Tongue (tissue), 2 donors: Measurements from ENCODE around the gene ARHGAP32. TPM values are rescaled to one million over a fixed set of nuclear protein-coding genes. Genes with fewer than 3 reads are reported as not detected.

Experiments
- DNase-seq: peaks from one replicate; pipeline ENCODE4 v3.0.0-alpha.2; 2015
- total RNA-seq: library from RNA; depleted of rRNA; stranded (reverse); fragments of >200 nt; gene quantifications from one replicate; pipeline ENCODE4 v1.2.3, GENCODE V29; 2014

The ARHGAP32 gene
- total RNA-seq, 1 donor from 2014 or later = 29.1 TPM

DNA sequence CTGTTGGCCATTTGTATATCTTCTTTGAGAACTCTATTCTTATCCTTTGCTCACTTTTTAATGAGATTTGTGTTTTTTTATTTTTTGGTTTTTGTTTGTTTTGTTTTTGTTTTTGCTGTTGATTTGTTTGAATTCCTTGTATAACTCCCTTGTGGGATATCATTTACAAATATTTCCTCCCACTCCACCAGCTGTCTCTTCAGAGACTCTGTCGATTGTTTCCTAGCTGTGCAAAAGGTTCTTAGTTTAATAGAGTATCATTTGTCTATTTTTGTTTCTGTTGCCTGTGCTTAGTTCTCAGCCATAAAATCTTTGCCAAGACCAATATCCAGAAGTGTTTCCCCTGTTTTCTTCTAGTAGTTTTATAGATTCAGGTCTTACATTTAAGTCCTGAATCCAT lies 82.4 kb downstream of the ARHGAP32 start:
- no peak for DNase-seq

DNA sequence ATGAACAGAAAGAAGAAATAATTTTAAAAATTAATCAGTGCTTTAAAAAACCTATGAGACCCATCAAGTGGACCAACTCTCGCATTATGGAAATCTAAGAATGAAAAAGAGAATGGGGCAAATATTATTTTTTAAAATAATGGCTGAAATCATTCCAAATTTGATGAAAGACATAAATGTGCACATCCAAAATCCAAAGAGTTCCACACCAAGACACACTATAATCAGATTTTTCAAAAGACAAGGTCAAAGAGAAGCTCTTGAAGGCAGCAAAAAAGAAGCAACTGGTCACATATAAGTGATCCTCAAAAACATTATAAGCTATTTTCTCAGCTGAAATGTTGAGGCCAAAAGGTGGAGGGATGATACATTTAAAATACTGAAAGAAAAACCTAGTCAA lies 85.3 kb downstream of the ARHGAP32 start:
- no peak for DNase-seq

- no peak for DNase-seq
Measured at GRCh38 chr11:129102756-129103155, 89.4 kb downstream of the ARHGAP32 start.

DNA sequence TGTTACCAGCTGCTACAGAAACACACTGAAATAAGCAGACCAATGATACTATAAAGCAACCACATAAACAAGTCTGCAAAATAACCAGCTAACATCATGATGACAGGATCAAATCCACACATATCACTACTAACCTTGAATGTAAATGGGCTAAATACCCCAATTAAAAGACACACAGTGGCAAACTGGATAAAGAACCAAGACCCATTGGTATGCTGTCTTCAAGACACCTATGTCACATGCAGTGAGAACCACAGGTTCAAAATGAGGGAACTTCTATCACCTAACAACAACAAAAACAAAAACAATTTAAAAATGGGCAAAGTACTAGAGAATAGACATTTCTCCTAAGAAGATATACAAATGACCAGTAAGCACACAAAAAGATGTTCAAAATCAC lies 89.9 kb downstream of the ARHGAP32 start:
- no peak for DNase-seq

GRCh38 chr11:129093283-129093682 lies 98.8 kb downstream of the ARHGAP32 start:
- no peak for DNase-seq

- no peak for DNase-seq
Measured at GRCh38 chr11:129090056-129090455, 102.1 kb downstream of the ARHGAP32 start.

- no peak for DNase-seq
Measured at GRCh38 chr11:129089279-129089678, 102.8 kb downstream of the ARHGAP32 start.

- DNase-seq = peak; percentile 0
Measured at GRCh38 chr11:129086976-129087375, 105.1 kb downstream of the ARHGAP32 start.

DNA sequence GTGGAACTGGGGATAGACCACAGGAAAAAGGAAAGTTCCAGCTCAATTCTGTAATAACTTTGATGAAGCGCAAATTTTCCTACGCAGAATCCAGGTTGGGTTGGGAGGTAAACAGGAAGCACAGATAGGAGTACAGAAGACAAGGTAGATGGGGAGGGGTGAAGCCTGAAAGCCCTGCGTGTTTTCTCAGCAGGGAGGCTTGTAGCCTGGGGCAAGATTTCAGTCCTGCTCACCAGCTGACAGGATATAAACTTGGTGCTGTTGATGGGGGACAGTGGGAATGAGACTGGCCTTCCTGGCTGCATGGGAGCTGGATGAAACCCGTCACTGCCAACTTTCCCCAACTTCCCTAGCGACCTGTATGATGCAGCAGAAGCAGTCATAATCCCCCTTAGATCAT lies 114.9 kb downstream of the ARHGAP32 start:
- no peak for DNase-seq

DNA sequence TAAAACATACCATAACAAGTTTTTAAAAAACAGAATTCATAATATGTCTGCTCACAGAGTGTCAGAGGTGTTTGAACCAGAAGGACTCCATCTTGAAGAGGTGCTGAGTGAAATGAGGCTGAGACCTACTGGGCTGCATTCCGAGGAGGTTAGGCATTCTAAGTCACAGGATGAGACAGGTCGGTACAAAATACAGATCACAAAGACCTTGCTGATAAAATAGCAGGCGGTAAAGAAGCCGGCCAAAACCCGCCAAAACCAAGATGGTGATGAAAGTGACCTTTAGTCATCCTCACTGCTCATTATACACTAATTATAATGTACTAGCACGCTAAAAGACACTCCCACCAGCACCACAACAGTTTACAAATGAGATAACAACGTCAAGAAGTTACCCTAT lies 116.4 kb downstream of the ARHGAP32 start:
- DNase-seq = peak; percentile 5

- DNase-seq = no peak
Measured at GRCh38 chr11:129067454-129067853, 124.7 kb downstream of the ARHGAP32 start.

DNA sequence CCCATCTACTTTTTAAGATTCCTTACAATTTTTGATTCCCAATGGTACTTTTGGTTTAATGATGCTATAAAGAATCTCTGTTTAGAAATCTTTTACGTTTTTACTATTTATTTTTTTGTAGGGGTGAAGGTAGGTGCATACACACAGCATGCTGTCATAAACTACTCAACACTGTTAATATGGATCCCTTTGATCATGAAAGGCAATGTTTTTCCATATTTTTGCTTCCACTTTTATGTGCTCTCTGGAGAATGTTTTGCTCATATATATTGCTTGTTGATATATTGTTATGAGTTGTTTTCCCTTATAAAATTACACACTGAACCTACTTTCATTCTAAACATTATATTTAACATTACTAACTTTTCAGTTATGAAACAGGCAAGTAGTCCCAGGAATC lies 125.9 kb downstream of the ARHGAP32 start:
- no peak for DNase-seq

DNA sequence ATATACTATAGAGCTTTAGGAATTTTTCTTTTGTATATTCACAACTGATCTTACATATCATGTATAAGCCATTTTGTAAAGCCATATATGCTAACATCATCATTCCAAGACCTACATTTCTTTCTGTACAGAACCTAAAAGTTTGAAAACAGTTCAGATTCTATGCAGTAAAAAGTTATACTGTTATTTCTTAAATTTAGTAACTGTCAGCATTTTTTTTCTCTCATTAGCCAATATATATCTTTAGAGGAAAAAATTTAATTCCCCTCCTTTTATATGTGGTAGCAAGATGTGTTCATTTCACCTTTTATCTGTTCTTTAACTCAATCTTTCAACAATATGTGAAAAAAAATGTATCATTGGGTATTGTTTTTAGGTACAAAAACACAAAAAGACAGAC lies 129.0 kb downstream of the ARHGAP32 start:
- no peak for DNase-seq

- DNase-seq = no peak
Measured at GRCh38 chr11:129061492-129062230, 130.5 kb downstream of the ARHGAP32 start.

- no peak for DNase-seq
Measured at GRCh38 chr11:129056916-129057315, 135.2 kb downstream of the ARHGAP32 start.

DNA sequence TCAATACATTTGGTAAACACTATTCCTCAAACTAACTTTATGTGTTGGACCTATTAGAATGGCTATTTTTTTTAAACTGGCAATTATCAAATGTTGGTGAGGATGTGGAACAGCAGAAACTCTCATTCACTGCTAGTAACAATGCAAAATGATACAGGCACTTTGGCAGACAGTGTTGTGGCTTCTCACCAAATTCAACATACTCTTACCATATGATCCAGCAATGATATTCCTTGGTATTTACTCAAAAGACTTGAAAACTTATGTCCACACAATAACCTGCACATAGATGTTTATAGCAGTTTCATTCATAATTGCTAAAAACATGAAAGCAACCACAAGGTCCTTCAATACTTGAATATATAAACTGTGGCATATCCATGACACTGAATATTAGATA lies 136.9 kb downstream of the ARHGAP32 start:
- DNase-seq = no peak

DNA sequence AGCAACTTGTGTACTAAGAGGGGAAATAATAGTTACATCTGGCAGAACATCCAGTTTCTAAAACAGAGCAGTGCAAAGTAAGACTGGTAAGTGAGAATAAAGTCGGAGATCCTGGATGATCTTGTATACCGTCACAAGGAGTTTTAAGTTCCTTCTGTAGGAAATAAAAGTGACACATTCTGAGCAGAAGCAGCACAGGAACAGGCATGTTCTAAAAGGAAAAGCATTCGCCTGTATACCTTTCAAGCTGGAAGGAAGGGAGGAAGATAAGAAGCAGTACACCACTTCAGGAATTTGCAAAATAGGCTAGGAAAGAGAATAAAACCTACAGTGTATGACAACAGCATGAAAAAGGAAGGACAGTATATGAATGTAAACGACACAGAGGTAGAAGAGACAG lies 143.2 kb downstream of the ARHGAP32 start:
- DNase-seq = no peak

DNA sequence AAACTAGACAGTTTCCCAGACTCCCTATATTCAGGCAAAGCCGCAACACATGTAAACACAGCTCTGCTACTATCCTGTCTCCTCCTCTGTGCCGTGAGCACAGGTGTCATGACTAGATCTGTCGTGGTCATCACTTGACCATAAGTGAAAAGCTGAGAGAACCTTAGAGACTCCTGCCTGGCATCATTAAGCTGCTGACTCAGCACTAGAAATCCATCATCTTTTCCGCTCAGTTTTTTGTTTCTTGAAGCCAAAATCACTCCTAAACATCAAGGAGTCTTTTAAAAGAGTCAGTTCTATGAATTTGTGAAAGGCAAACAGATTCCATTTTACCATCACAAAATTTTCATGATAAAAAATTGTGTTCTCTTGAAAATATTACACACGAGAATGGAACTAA lies 147.0 kb downstream of the ARHGAP32 start:
- DNase-seq = no peak

DNA sequence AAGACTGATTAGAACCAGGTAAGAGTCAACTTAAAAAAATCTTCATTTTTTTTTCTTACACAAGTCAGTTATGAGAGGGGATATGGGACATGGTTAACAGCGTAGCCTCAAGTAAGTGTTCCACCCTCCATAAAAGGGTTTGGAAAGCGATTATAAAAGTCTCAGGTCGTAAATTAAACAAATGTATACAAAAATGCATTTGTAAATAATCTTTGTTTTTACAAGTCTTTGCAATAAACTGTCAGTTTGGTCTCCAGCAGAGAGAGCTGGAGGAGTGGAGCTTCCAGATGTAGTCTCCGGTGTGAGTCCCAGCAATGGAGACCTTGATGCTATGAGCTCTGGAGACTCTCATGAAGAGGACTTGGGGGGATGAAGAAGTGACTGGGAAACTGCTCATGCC lies 149.6 kb downstream of the ARHGAP32 start:
- no peak for DNase-seq

- DNase-seq = no peak
Measured at GRCh38 chr11:129041611-129042018, 150.5 kb downstream of the ARHGAP32 start.

GRCh38 chr11:129040934-129041333 lies 151.2 kb downstream of the ARHGAP32 start:
- no peak for DNase-seq

DNA sequence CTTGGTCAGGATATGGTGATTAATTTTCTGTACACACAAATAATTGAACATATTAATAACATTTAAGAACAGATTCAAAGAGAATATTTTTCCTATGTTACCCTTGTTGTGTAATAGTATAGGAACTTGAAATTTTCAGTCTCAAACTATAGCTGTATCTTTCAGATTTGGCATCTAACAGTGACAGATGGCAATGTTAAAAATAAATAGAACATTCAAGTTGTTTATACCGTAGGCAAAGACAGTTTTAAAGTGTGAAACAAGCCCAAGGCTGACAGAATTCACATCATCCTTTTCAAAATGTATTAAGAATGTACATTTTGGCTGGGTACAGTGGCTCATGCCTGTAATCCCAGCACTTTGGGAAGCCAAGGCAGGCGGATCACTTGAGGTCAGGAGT lies 156.9 kb downstream of the ARHGAP32 start:
- no peak for DNase-seq

- no peak for DNase-seq
Measured at GRCh38 chr11:129034001-129034400, 158.1 kb downstream of the ARHGAP32 start.

GRCh38 chr11:129023968-129024676 lies 168.0 kb downstream of the ARHGAP32 start:
- peak; percentile 72 for DNase-seq
